NCI-H748 treated with DMSO at 0.1 percent for 48 hours (cell line): ENCODE data around the gene PODN.

Experiments
- DNase-seq: peaks from one replicate; lab custom pipeline; 2025; lab: John Stamatoyannopoulos, UW

Gene PODN

GRCh38 chr1:53050310-53050709 is 11.7 kb upstream of the PODN start:
- DNase-seq = no peak

- DNase-seq = no peak
Observed at GRCh38 chr1:53051676-53052075, 10.3 kb upstream of the PODN start.

GRCh38 chr1:53057127-53057526 is 4.9 kb upstream of the PODN start:
- no peak for DNase-seq

GRCh38 chr1:53060579-53060978 is 1.4 kb upstream of the PODN start:
- DNase-seq = no peak

GRCh38 chr1:53061123-53061858 is 722 bp upstream of the PODN start:
- no peak for DNase-seq

DNA sequence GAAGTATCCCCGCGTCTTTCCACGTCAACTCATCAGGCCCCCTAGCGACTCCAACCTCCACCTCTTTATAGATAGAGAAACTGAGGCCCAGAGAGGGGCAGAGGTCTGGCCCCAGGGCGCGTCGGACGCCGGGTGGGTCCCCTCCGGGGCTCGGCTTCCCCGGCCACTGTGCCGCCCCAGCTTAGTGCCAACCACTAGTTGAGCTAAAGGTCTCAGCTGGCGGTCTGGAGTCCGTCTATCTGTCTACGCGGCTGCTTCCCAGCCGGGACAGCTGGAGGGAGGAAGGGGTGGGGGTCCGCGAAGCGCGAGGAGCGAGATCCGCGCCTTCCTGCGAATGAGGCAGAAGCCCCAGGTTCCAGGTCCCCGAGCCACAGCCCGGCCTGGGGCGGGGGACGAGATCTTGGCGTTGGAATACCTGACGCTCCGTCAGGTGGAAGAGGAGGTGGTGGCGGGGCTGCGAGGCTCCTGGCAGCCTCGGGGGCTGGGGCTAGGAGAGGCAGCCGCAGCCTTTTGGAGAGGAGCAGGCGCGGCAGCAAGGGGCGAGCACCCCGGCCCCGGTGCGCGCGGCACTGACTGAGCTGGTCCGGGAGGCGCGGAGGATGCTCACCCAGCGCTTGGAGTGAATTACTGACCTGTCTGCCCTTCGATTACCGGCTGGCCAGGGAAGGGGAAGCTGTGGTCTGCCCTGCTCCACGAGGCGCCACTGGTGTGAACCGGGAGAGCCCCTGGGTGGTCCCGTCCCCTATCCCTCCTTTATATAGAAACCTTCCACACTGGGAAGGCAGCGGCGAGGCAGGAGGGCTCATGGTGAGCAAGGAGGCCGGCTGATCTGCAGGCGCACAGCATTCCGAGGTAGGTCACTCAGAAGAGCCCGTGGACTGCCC is 937 bp downstream of the PODN start:
- DNase-seq = no peak

GRCh38 chr1:53063744-53064515 is 1.9 kb downstream of the PODN start:
- DNase-seq = no peak

- DNase-seq = no peak
Observed at GRCh38 chr1:53065391-53065790, 3.4 kb downstream of the PODN start.

DNA sequence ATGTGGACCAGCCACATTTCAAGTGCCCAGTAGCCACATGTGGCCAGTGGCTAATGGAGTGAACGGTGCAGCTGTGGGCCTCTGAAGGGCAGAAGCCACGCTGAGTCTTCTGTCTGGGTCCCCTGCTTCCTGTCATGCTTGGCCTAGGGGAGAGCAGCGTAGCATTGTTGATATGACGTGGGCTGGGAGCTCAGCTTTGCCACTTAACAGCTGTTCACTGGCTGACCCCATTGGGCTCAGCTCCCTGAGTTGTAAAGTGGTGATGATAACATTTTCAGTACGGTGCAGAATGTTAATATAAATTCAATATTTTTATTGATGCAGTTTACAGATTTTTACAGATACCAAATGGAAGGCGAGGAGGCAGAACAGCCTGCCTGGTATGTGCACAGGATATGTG is 4.5 kb downstream of the PODN start:
- DNase-seq = no peak

- DNase-seq = no peak
Observed at GRCh38 chr1:53066891-53067738, 5.1 kb downstream of the PODN start.

DNA sequence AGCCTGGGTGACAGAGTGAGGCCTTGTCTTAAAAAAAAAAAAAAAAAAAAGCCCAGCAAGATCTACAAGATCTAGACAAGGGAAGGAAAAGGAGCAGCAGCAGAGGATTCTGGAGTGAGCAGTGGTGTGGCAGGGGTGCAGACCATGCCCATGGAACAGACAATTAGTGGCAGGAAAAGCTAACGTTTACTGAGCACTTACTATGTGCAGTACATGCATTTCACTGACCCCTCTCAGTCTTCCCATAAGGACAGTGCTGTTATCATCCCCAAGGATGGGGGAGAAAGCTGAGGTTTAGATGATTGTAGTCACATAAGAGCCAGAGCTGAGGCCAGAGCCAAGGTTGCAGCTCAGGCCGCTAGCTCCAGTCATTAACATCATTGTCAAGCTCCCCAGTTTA is 5.9 kb downstream of the PODN start:
- no peak for DNase-seq

GRCh38 chr1:53068314-53069099 is 6.5 kb downstream of the PODN start:
- DNase-seq = no peak

DNA sequence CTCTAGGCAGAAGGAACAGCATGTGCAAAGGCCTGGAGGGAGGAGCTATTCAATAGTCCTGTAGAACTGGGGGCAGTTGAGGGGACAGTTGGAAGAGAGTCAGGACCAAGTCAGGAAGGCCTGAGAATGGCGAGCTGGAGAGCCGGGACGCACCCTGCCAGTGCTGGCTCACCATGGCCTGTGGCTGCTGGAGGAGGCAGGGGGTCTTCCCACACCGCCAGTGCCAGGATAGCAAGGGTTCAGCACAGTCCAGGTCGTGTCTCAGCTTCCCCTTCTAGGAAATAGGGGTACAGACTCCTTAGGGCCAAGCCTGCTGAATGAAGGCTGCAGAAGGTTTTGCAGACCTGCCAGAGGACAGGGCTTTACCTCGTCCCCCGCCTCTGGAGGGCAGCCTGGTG is 7.3 kb downstream of the PODN start:
- no peak for DNase-seq

GRCh38 chr1:53069663-53070327 is 7.8 kb downstream of the PODN start:
- DNase-seq = no peak

GRCh38 chr1:53070621-53071020 is 8.6 kb downstream of the PODN start:
- DNase-seq = no peak

GRCh38 chr1:53071167-53071865 is 9.3 kb downstream of the PODN start:
- no peak for DNase-seq

DNA sequence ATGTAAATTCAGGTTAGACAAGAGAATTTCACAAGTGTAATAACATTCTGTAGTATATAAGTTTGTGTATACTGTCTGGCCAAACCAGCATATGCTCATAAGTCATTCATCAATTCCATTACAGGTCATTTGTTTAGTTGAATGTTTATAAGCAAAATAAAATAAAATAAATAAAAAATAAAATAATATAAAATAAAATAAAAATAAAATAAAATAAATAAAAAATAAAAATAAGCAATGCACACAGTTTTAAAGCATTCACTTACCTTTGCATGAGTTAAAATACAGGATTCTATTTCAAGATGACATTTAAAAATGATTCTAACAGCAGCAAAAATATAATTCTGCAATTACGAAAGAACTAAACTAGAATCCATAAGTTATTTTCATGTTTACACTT is 9.9 kb downstream of the PODN start:
- DNase-seq = no peak

- no peak for DNase-seq
Observed at GRCh38 chr1:53073287-53073686, 11.3 kb downstream of the PODN start.

GRCh38 chr1:53073868-53074311 is 11.9 kb downstream of the PODN start:
- DNase-seq = no peak
